H1 (cell line): ENCODE results near the gene CNNM3.

Experiments
- BACH1 ChIP-seq: IDR thresholded peaks from 2 replicates; pipeline ENCODE4 v1.6.1; 2012; ENCODE audit warnings: low read length, improper control_type of control experiment
- EGR1 ChIP-seq: IDR thresholded peaks from 2 replicates; pipeline ENCODE4 v1.6.1; 2011; ENCODE audit warnings: low read depth, low read length, borderline replicate concordance
- EZH2 ChIP-seq: fragments of 200-600 bp; sonication (generic); IDR thresholded peaks from 2 replicates; pipeline ENCODE4 v1.7.1; 2012; ENCODE audit warnings: low read depth, mild to moderate bottlenecking, moderate library complexity, low read length, inconsistent platforms; ENCODE audit not compliant: severe bottlenecking
- FOSL1 ChIP-seq: IDR thresholded peaks from 2 replicates; pipeline ENCODE4 v1.6.1; 2011; ENCODE audit warnings: mild to moderate bottlenecking, low read depth, low read length, moderate library complexity; ENCODE audit not compliant: insufficient read depth
- MAFK ChIP-seq: IDR thresholded peaks from 2 replicates; pipeline ENCODE4 v1.6.1; 2012; ENCODE audit warnings: low read depth, mild to moderate bottlenecking, improper control_type of control experiment, low read length
- POLR2A ChIP-seq, 2 experiments: IDR thresholded peaks; 1 replicate in 1 of 2; 2 replicates in 1 of 2; pipeline ENCODE4 v1.6.1; 2011; ENCODE audit warnings: low read depth in 2 of 2, low read length in 2 of 2, mild to moderate bottlenecking in 2 of 2; ENCODE audit errors: control extremely low read depth in 1 of 2
- SRF ChIP-seq: IDR thresholded peaks from 2 replicates; pipeline ENCODE4 v1.6.1; 2011; ENCODE audit warnings: mild to moderate bottlenecking, low read depth, low read length, moderate library complexity
- YY1 ChIP-seq: IDR thresholded peaks from 2 replicates; pipeline ENCODE4 v1.6.1; 2011; ENCODE audit warnings: low read depth, mild to moderate bottlenecking, low read length
- TF ChIP-seq, protein P1 (sequence below), 3 experiments: IDR thresholded peaks; 1 replicate in 2 of 3; 2 replicates in 1 of 3; pipeline versions ENCODE4 v1.5.1 to v1.6.1; 2011; ENCODE audit warnings: low read length in 3 of 3, mild to moderate bottlenecking in 3 of 3, inconsistent platforms in 2 of 3, low read depth in 1 of 3, moderate library complexity in 1 of 3; ENCODE audit not compliant: insufficient read depth in 1 of 3; ENCODE audit errors: control extremely low read depth in 1 of 3

- TF ChIP-seq YY1 (no peak), EGR1 (no peak), EZH2 (no peak), BACH1 (no peak), MAFK (no peak), FOSL1 (no peak), SRF (no peak), POLR2A (IDR thresholded peaks at IDR 0.05; ENCODE audit: control extremely low read depth in 1 of 2, low read depth in 2 of 2, low read length in 2 of 2) (no peak)
- TF ChIP-seq, protein P1, sequence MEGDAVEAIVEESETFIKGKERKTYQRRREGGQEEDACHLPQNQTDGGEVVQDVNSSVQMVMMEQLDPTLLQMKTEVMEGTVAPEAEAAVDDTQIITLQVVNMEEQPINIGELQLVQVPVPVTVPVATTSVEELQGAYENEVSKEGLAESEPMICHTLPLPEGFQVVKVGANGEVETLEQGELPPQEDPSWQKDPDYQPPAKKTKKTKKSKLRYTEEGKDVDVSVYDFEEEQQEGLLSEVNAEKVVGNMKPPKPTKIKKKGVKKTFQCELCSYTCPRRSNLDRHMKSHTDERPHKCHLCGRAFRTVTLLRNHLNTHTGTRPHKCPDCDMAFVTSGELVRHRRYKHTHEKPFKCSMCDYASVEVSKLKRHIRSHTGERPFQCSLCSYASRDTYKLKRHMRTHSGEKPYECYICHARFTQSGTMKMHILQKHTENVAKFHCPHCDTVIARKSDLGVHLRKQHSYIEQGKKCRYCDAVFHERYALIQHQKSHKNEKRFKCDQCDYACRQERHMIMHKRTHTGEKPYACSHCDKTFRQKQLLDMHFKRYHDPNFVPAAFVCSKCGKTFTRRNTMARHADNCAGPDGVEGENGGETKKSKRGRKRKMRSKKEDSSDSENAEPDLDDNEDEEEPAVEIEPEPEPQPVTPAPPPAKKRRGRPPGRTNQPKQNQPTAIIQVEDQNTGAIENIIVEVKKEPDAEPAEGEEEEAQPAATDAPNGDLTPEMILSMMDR (IDR thresholded peaks at IDR 0.05; ENCODE audit: control extremely low read depth in 1 of 3, insufficient read depth in 1 of 3, low read depth in 1 of 3, low read length in 3 of 3) = no peak
Measured at GRCh38 chr2:96811917-96812316, 4.2 kb upstream of the CNNM3 start.
